MM.1S (cell line): ENCODE measurements around the gene PLCB1.

ENCODE experiments used
- CTCF ChIP-seq: fragments of 300-600 bp; sonication (generic); IDR thresholded peaks from 2 replicates; pipeline ENCODE4 v1.5.1; 2016; ENCODE audit warnings: antibody characterized with exemption, low read length, mixed read lengths
- EZH2 ChIP-seq: fragments of 300-600 bp; sonication (generic); optimal IDR thresholded peaks from 2 replicates; pipeline ENCODE3; 2017; ENCODE audit warnings: low read depth, mild to moderate bottlenecking, antibody characterized with exemption, low read length, mixed read lengths

GRCh38 chr20:8608470-8608869 is 476.4 kb downstream of the PLCB1 start:
- TF ChIP-seq CTCF (no peak), EZH2 (no peak)
